Measurements from ENCODE around the gene WIPI1.
"Not testable (repeated sequence)": the region's sequence is repeated elsewhere in the genome, so short reads cannot be mapped to it uniquely, and the experiment has no call there.

Gene WIPI1

DNA sequence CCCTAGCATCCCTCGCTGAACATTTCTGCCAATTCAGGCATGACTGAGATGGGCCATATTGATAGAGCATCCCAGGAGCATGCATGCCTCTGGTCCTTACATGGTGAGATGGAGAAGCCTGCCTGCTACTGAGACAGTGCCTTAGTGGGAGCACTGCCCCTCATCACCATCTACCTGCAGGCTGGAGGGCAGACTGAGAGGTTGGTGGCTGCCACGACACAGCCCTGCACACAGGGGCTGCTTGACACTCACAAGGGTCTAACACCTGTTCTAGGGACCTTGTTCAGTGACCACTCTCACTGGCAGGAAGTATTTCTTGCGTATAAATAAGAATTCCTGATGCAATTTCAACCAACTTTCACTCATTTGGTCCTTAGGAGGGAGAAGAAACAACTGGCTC is 34.0 kb downstream of the WIPI1 start:
- TF ChIP-seq, protein P1, sequence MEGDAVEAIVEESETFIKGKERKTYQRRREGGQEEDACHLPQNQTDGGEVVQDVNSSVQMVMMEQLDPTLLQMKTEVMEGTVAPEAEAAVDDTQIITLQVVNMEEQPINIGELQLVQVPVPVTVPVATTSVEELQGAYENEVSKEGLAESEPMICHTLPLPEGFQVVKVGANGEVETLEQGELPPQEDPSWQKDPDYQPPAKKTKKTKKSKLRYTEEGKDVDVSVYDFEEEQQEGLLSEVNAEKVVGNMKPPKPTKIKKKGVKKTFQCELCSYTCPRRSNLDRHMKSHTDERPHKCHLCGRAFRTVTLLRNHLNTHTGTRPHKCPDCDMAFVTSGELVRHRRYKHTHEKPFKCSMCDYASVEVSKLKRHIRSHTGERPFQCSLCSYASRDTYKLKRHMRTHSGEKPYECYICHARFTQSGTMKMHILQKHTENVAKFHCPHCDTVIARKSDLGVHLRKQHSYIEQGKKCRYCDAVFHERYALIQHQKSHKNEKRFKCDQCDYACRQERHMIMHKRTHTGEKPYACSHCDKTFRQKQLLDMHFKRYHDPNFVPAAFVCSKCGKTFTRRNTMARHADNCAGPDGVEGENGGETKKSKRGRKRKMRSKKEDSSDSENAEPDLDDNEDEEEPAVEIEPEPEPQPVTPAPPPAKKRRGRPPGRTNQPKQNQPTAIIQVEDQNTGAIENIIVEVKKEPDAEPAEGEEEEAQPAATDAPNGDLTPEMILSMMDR (IDR thresholded peaks at IDR 0.05; ENCODE audit: low read depth, low read length): no peak
- TF ChIP-seq POLR2A (IDR thresholded peaks at IDR 0.05; ENCODE audit: extremely low read depth, insufficient read length) (no peak), MYC (IDR thresholded peaks at IDR 0.05; ENCODE audit: low read depth, low read length) (no peak)
- TF ChIP-seq, protein P2, sequence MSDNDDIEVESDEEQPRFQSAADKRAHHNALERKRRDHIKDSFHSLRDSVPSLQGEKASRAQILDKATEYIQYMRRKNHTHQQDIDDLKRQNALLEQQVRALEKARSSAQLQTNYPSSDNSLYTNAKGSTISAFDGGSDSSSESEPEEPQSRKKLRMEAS (IDR thresholded peaks at IDR 0.05; ENCODE audit: low read depth, low read length): no peak
- DNase-seq (ENCODE audit: low read depth): no peak
- no peak overlapping the region for H3K4me3 ChIP-seq (ENCODE audit: low read depth, low read length)

DNA sequence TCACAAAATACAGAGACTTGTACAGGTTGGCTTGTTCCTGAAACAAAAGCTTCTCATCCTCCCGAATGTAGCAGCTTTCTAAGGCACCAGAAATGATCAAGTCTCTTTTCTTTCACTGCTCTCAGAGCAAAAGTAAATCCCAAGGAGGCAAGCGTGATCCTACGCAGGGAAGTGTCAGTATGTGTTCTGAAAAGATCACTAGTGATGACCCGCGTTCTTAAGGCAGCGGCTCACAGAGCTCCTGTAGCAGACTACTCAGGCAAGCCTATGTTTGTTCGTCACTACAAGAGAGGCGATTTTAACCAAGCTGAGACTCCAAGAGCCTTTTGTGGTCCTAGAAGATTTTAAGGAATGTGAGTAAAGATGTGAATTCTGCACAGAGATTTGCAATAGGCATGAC is 34.5 kb downstream of the WIPI1 start:
- no peak overlapping the region for H3K4me3 ChIP-seq (ENCODE audit: low read depth, low read length)
- no peak for DNase-seq (ENCODE audit: low read depth)
- TF ChIP-seq, protein P1 (IDR thresholded peaks at IDR 0.05; ENCODE audit: low read depth, low read length): no peak
- TF ChIP-seq POLR2A (IDR thresholded peaks at IDR 0.05; ENCODE audit: extremely low read depth, insufficient read length): no peak
- TF ChIP-seq, protein P2 (IDR thresholded peaks at IDR 0.05; ENCODE audit: low read depth, low read length): no peak

DNA sequence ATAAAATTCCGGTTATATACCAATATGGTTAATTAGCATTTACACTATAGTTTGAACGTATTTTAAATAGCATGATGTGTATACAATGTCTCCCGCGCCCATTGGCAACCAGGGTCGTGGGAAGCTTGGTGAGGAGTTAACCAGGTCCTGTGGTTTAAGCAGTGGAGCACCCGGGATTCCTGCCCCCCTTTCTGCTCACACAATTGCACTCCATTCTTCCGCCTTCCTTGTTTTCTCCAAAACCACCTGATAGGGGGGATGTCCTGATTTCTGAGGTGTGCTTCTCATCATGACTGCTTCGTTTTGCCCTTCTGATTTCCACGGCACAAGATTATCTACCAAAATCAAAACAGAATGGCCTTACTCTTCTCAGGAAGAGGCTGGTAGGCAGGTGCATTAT is 35.8 kb downstream of the WIPI1 start:
- no peak for DNase-seq (ENCODE audit: low read depth)
- no peak for TF ChIP-seq MYC (IDR thresholded peaks at IDR 0.05; ENCODE audit: low read depth, low read length)
- TF ChIP-seq, protein P2 (IDR thresholded peaks at IDR 0.05; ENCODE audit: low read depth, low read length): no peak
- TF ChIP-seq, protein P1 (IDR thresholded peaks at IDR 0.05; ENCODE audit: low read depth, low read length): no peak
- TF ChIP-seq POLR2A (IDR thresholded peaks at IDR 0.05; ENCODE audit: extremely low read depth, insufficient read length): no peak
- no peak overlapping the region for H3K4me3 ChIP-seq (ENCODE audit: low read depth, low read length)

DNA sequence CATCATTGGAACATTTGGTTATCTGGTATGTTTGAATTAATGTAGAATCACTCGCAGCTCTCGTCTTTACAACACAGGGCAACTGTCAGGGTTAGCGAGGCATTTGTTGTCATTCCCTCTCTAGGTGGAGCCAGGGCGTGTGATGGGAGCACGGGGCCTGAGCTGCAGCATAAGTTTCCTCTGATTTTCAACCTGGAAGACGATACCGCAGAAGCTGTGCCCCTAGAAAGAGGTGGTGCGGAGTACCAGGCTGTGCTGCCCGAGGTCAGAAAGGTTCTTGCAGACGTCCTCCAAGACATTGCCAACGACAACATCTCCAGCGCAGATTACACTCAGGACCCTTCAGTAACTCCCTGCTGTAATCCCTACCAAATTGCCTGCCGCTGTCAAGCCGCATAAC is 37.2 kb downstream of the WIPI1 start:
- H3K4me3 ChIP-seq (ENCODE audit: low read depth, low read length): no peak overlapping the region
- DNase-seq (ENCODE audit: low read depth): no peak
- TF ChIP-seq MYC (IDR thresholded peaks at IDR 0.05; ENCODE audit: low read depth, low read length): no peak
- TF ChIP-seq, protein P2 (IDR thresholded peaks at IDR 0.05; ENCODE audit: low read depth, low read length): no peak
- TF ChIP-seq POLR2A (IDR thresholded peaks at IDR 0.05; ENCODE audit: extremely low read depth, insufficient read length): no peak
- TF ChIP-seq, protein P1 (IDR thresholded peaks at IDR 0.05; ENCODE audit: low read depth, low read length): no peak

DNA sequence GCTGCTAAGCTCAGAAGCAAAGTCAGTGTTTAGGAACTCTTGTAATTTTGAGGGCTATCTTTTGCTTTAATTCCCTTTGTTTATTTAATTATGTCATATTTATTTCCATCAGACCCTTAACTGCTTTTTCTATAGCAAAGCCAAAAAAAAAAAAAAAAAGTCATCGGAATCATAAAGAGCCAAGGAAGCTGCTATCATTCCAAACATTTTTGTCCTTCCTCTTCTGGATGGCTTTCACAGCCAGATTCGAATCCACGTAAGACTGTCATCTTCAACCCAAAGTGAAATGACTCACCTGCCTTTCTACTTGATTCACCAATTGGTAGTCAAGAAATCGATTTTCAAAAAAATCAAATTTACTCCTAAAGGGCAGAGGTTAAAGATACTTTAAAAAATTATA is 38.4 kb downstream of the WIPI1 start:
- no peak overlapping the region for H3K4me3 ChIP-seq (ENCODE audit: low read depth, low read length)
- DNase-seq (ENCODE audit: low read depth): no peak
- TF ChIP-seq, protein P1 (IDR thresholded peaks at IDR 0.05; ENCODE audit: low read depth, low read length): no peak
- no peak for TF ChIP-seq POLR2A (IDR thresholded peaks at IDR 0.05; ENCODE audit: extremely low read depth, insufficient read length)
- TF ChIP-seq, protein P2 (IDR thresholded peaks at IDR 0.05; ENCODE audit: low read depth, low read length): no peak
- no peak for TF ChIP-seq MYC (IDR thresholded peaks at IDR 0.05; ENCODE audit: low read depth, low read length)

DNA sequence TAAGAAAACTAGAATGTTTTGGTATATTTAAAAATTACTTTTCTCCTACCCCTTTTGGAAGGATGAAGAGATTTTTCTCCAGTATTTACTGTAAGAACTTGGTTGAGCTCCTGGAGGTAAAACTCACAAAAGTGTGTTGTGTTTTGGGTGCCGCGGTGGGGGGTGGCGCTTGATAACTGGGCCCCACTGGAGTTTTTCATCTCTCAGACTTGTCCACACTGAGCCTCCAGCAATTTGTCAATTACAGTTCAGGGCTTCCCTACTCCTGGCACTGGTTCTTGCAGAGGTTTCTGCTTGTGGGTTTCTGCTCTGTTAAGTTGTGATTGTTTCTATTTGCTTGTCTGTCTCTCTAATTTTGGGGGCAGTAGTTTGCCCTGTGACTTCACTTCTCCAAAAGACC is 40.0 kb downstream of the WIPI1 start:
- TF ChIP-seq, protein P1 (IDR thresholded peaks at IDR 0.05; ENCODE audit: low read depth, low read length): no peak
- TF ChIP-seq, protein P2 (IDR thresholded peaks at IDR 0.05; ENCODE audit: low read depth, low read length): no peak
- TF ChIP-seq MYC (IDR thresholded peaks at IDR 0.05; ENCODE audit: low read depth, low read length) (no peak), POLR2A (IDR thresholded peaks at IDR 0.05; ENCODE audit: extremely low read depth, insufficient read length) (no peak)
- DNase-seq (ENCODE audit: low read depth): no peak
- no peak overlapping the region for H3K4me3 ChIP-seq (ENCODE audit: low read depth, low read length)

DNA sequence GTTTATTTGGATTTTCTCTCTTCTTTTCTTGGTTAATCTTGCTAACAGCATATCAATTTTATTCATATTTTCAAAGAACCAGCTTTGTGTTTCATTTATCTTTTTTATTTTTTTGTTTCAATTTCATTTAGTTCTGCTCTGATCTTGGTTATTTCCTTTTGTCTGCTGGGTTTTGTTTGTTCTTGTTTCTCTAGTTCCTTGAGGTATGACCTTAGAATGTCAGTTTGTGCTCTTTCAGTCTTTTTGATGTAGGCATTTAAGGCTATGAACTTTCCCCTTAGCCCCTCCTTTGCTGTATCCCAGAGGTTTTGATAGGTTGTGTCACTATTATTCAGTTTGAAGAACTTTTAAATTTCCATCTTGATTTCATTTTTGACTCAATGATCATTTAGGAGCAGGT is 42.4 kb downstream of the WIPI1 start:
- H3K4me3 ChIP-seq (ENCODE audit: low read depth, low read length); DNase-seq (ENCODE audit: low read depth): not testable (repeated sequence)

Measured in NB4 (cell line).